ENCODE data around the gene SLC2A11.

DNA sequence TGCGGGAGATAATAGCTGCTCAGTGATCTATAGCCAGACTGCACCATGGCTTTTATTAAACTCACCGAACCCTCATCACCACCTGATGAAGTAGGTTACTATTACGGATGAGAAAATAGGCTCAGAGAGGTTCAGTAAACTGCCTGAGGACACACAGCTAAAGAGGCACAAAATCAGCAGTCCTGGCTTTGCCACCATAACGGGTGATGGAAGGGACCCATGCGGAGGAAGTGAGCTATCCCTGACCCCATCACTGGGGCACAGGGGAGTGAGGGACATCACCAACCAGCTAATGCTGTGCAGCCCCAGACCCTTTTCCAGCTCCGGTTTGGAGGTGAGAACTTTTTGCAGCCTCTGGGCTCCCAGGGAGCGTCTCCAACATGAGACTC lies 11.6 kb upstream of the SLC2A11 start:
- TF ChIP-seq, protein P1, sequence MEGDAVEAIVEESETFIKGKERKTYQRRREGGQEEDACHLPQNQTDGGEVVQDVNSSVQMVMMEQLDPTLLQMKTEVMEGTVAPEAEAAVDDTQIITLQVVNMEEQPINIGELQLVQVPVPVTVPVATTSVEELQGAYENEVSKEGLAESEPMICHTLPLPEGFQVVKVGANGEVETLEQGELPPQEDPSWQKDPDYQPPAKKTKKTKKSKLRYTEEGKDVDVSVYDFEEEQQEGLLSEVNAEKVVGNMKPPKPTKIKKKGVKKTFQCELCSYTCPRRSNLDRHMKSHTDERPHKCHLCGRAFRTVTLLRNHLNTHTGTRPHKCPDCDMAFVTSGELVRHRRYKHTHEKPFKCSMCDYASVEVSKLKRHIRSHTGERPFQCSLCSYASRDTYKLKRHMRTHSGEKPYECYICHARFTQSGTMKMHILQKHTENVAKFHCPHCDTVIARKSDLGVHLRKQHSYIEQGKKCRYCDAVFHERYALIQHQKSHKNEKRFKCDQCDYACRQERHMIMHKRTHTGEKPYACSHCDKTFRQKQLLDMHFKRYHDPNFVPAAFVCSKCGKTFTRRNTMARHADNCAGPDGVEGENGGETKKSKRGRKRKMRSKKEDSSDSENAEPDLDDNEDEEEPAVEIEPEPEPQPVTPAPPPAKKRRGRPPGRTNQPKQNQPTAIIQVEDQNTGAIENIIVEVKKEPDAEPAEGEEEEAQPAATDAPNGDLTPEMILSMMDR (conservative IDR thresholded peaks at IDR 0.05 in 1 of 2, IDR thresholded peaks at IDR 0.05 in 1 of 2; ENCODE audit: low read depth in 1 of 2, low read length in 2 of 2): no peak
- no peak for TF ChIP-seq EZH2 (IDR thresholded peaks at IDR 0.05; ENCODE audit: low read length, missing control alignments)
